Uterus (tissue), 2 donors: Measurements from ENCODE around the gene TRIM66.

ENCODE experiments used
- CTCF ChIP-seq, 4 experiments: fragments of 200-600 bp in 2 of 4; fragments of 450-650 bp in 2 of 4; sonication (generic) in 2 of 4; IDR thresholded peaks; one replicate each; pipeline ENCODE4 v1.5.1; 2016 to 2019; ENCODE audit warnings: antibody characterized with exemption in 4 of 4, mild to moderate bottlenecking in 2 of 4, moderate library complexity in 1 of 4
- POLR2A ChIP-seq, 2 donors: fragments of 450-650 bp; IDR thresholded peaks; one replicate each; pipeline ENCODE4 v1.6.1; 2016; ENCODE audit warnings: antibody characterized with exemption in 2 of 2, mild to moderate bottlenecking in 1 of 2, moderate library complexity in 1 of 2

DNA sequence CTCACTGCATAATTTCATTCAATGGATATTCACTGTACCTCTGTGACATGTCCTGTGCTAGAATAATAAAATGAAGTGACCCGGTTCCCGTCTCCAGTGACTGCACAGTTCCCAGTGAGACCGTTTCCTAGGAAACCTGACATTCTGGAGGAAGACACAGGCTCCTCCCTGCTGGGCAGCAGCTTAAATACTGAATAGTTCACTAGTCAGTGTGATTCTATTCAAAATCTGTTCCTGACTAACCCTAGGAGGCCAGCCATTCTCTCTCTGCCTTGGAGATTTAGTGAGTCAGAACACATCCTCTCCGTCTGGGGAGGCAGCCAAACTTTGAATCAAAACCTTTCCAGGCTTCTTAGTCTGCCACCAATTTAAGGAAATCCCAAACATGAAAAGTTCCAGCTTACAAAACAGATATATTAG lies 11.3 kb downstream of the TRIM66 start:
- TF ChIP-seq CTCF (IDR thresholded peaks at IDR 0.05) (peak in 1 of 4 experiments; percentile 9), POLR2A (IDR thresholded peaks at IDR 0.05) (peak in 1 of 2 donors; percentile 21)
